SK-N-MC (cell line): Measurements from ENCODE around the gene OVOL2.

ENCODE experiments used
- EZH2 ChIP-seq: fragments of 200-600 bp; sonication (generic); IDR thresholded peaks from one replicate; pipeline ENCODE4 v1.6.1; 2017; ENCODE audit warnings: antibody characterized with exemption
- POLR2AphosphoS5 ChIP-seq: IDR thresholded peaks from 2 replicates; pipeline ENCODE4 v1.6.1; 2012; ENCODE audit warnings: mild to moderate bottlenecking, low read depth, low read length, borderline replicate concordance

- no peak for TF ChIP-seq POLR2AphosphoS5
- TF ChIP-seq EZH2: no peak
Observed at GRCh38 chr20:18094191-18094590, 36.5 kb upstream of the OVOL2 start.
